Panc1 (cell line): ENCODE measurements around the gene CSF3R. TPM values are rescaled to one million over a fixed set of nuclear protein-coding genes. Genes with fewer than 3 reads are reported as not detected.

Source experiments
- ATAC-seq: fragments of 200-7000 bp; cut with Tn5 transposase; 2 replicates; pipeline ENCODE4 v1.9.1; 2020; ENCODE audit warnings: mild to moderate bottlenecking, moderate library complexity
- BruUV-seq: library from RNA; stranded (reverse); fragments of 400-500 nt; replicated peaks from 2 replicates; lab custom pipeline; 2021; lab: Mats Ljungman, UMichigan
- CTCF ChIA-PET: fragments of 300-600 bp; sonication (Branson Sonifier 250); formaldehyde crosslinking; loops from one replicate; lab custom pipeline; 2022; ENCODE audit warnings: antibody characterized with exemption; lab: Charles Lee
- POLR2A ChIA-PET: fragments of 300-600 bp; sonication (Branson Sonifier 250); formaldehyde crosslinking; loops from one replicate; lab custom pipeline; 2022; ENCODE audit warnings: antibody characterized with exemption; lab: Charles Lee
- DNase-seq: peaks from one replicate; pipeline ENCODE4 v3.0.0-alpha.2; 2010; ENCODE audit warnings: low read depth, low spot score
- H3K27ac ChIP-seq: 2 replicates; pipeline ENCODE4 v1.5.1; 2011; ENCODE audit warnings: mild to moderate bottlenecking, low read length, inconsistent platforms
- H3K27me3 ChIP-seq: fragments of 200-500 bp; sonication (Bioruptor generic); 2 replicates; pipeline ENCODE4 v1.6.0; 2014; ENCODE audit warnings: low read length, inconsistent platforms; ENCODE audit not compliant: control insufficient read depth, insufficient read depth
- H3K36me3 ChIP-seq: fragments of 200-500 bp; sonication (Bioruptor generic); 2 replicates; pipeline ENCODE4 v1.5.1; 2014; ENCODE audit warnings: inconsistent platforms, mild to moderate bottlenecking, low read length, moderate library complexity; ENCODE audit not compliant: control insufficient read depth, insufficient read depth
- H3K4me1 ChIP-seq: 2 replicates; pipeline ENCODE4 v1.5.1; 2011; ENCODE audit warnings: inconsistent platforms, mild to moderate bottlenecking, low read length, moderate library complexity; ENCODE audit not compliant: control insufficient read depth, insufficient read depth
- H3K4me3 ChIP-seq, 2 experiments: 2 replicates each; pipeline ENCODE4 v1.5.1; 2011 to 2012; ENCODE audit warnings: low read depth in 2 of 2, low read length in 2 of 2, mild to moderate bottlenecking in 2 of 2, inconsistent platforms in 1 of 2, moderate library complexity in 1 of 2
- H3K9me3 ChIP-seq: fragments of 200-500 bp; sonication (Bioruptor generic); 2 replicates; pipeline ENCODE4 v1.5.1; 2014; ENCODE audit warnings: low read depth, mild to moderate bottlenecking, inconsistent platforms, low read length, moderate library complexity; ENCODE audit not compliant: control insufficient read depth, insufficient read depth
- CTCF ChIP-seq: fragments of 450-650 bp; IDR thresholded peaks from 2 replicates; pipeline ENCODE4 v1.5.1; 2017; ENCODE audit warnings: mild to moderate bottlenecking
- POLR2AphosphoS5 ChIP-seq: IDR thresholded peaks from 2 replicates; pipeline ENCODE4 v1.6.1; 2012; ENCODE audit warnings: mild to moderate bottlenecking, low read depth, low read length, moderate library complexity
- REST ChIP-seq, 2 experiments: IDR thresholded peaks; 2 replicates each; pipeline ENCODE4 v1.6.1; 2011 to 2012; ENCODE audit warnings: low read depth in 2 of 2, control low read depth in 1 of 2, low read length in 1 of 2, mild to moderate bottlenecking in 1 of 2, moderate library complexity in 1 of 2; ENCODE audit not compliant: insufficient read depth in 1 of 2
- SIN3A ChIP-seq: IDR thresholded peaks from 2 replicates; pipeline ENCODE4 v1.6.1; 2012; ENCODE audit warnings: low read depth, mild to moderate bottlenecking, low read length, moderate library complexity, borderline replicate concordance; ENCODE audit not compliant: insufficient read depth
- TCF7L2 ChIP-seq: IDR thresholded peaks from 2 replicates; pipeline ENCODE4 v1.6.1; 2011; ENCODE audit warnings: mild to moderate bottlenecking, low read depth, low read length, inconsistent platforms
- in situ Hi-C: cut with HindIII; loops from 2 replicates; pipeline ENCODE4 v1.10.0; 2016; ENCODE audit warnings: low sequenced_read_pairs, low pct_unique_long_range_greater_than_20kb
- intact Hi-C: fragments of 100-400 bp; cut with micrococcal nuclease; formaldehyde crosslinking; loops from one replicate; pipeline ENCODE4 v1.10.0; 2022; ENCODE audit not compliant: unreplicated experiment
- total RNA-seq: library from RNA; stranded (reverse); gene quantifications from one replicate; pipeline ENCODE4 v1.2.1, GENCODE V29; 2021; ENCODE audit not compliant: unreplicated experiment

Gene CSF3R
- total RNA-seq, 1 experiment from 2014 or later, result 0.31 TPM

- intact Hi-C loops (no loop called here), in situ Hi-C loops (no loop called here)
- Histone ChIP-seq H3K4me3 (no peak overlapping the region), H3K4me1 (peaks cover 3% of the 10 kb centered on the region), H3K27ac (no peak overlapping the region), H3K9me3 (no peaks in the 10 kb centered on the region), H3K36me3 (no peaks in the 10 kb centered on the region), H3K27me3 (no peaks in the 10 kb centered on the region)
- ATAC-seq (no peak), DNase-seq (no peak)
- POLR2A ChIA-PET, result interaction anchor here (0.8 kb wide), 1 partner anchor 75 kb away, joined by 5 read pairs; no protein-coding TSS in a partner anchor
- no peak for TF ChIP-seq REST (IDR thresholded peaks at IDR 0.05; ENCODE audit: insufficient read depth in 1 of 2, low read depth in 2 of 2, low read length in 1 of 2)
- TF ChIP-seq TCF7L2, result no peak
- TF ChIP-seq SIN3A, result no peak
- TF ChIP-seq POLR2AphosphoS5, result no peak
- no peak for TF ChIP-seq CTCF
- CTCF ChIA-PET, result no interaction called here
- BruUV-seq, result no TSS peak
Observed at GRCh38 chr1:36419140-36419539, 63.6 kb downstream of the CSF3R start.

- intact Hi-C loops, result no loop called here
- TF ChIP-seq CTCF (no peak), REST (IDR thresholded peaks at IDR 0.05; ENCODE audit: insufficient read depth in 1 of 2, low read depth in 2 of 2, low read length in 1 of 2) (no peak), POLR2AphosphoS5 (no peak), SIN3A (no peak), TCF7L2 (no peak)
- Histone ChIP-seq H3K27ac (no peak overlapping the region), H3K36me3 (no peaks in the 10 kb centered on the region), H3K4me3 (no peak overlapping the region), H3K4me1 (peaks cover 3% of the 10 kb centered on the region), H3K27me3 (no peaks in the 10 kb centered on the region), H3K9me3 (no peaks in the 10 kb centered on the region)
- no peak for ATAC-seq
- CTCF ChIA-PET, result no interaction called here
- no TSS peak for BruUV-seq
- DNase-seq, result no peak
- in situ Hi-C loops, result no loop called here
- POLR2A ChIA-PET, result no interaction called here
Observed at GRCh38 chr1:36417931-36418330, 64.8 kb downstream of the CSF3R start.

Other genes starting within 250 kb of the CSF3R start
- 18.9 TPM for gene SH3D21, start 176.5 kb downstream of the CSF3R start, total RNA-seq
- 79.0 TPM for gene EVA1B, start 159.3 kb downstream of the CSF3R start, total RNA-seq
- 49.6 TPM for gene STK40, start 97.0 kb downstream of the CSF3R start, total RNA-seq
- 53.7 TPM for gene LSM10, start 85.0 kb downstream of the CSF3R start, total RNA-seq
- gene OSCP1, start 32.5 kb downstream of the CSF3R start, total RNA-seq, result 5.5 TPM
- gene MRPS15, start 18.5 kb downstream of the CSF3R start, total RNA-seq, result 113 TPM